Right lung (tissue), 5 donors: ENCODE results near the gene CAMKK2. TPM values are rescaled to one million over a fixed set of nuclear protein-coding genes. Genes with fewer than 3 reads are reported as not detected.

Experiments used
- DNase-seq, 2 donors: peaks; one replicate each; pipeline ENCODE4 v3.0.0-alpha.2; 2013
- polyA plus RNA-seq, 5 donors: library from polyadenylated mRNA; unstranded; fragments of 120-200 nt; gene quantifications; one replicate each; pipeline versions ENCODE4 v1.2.1 to v1.2.3, GENCODE V29; 2013; ENCODE audit warnings: inconsistent platforms in 1 of 5, low replicate concordance in 1 of 5; ENCODE audit not compliant: insufficient read length in 5 of 5, insufficient read depth in 1 of 5

CAMKK2 gene
- polyA plus RNA-seq, 5 donors, result 33.8 to 45.1 (median 39.5) TPM

DNA sequence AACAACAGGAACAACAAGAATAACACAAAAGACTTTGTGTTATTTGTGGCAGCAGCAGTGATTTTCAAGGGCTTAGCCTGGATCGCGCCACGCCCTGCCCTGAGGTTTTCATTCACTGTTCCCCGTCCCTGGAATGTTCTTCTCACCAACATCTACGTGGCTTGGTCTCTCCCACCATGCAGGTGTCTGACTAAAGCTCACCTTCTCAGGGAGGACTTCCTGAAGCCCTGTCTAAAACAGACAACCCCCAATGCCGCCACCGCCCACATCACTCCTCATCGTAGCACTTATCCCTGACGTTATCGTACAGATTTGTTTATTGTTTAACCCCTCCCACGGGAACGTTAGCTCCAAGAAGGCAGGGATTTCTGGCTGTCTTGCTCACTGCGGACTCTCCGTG lies 46.1 kb downstream of the CAMKK2 start:
- no peak for DNase-seq

GRCh38 chr12:121248622-121249021 lies 47.9 kb downstream of the CAMKK2 start:
- no peak for DNase-seq

GRCh38 chr12:121246893-121247557 lies 49.5 kb downstream of the CAMKK2 start:
- DNase-seq, result no peak

DNA sequence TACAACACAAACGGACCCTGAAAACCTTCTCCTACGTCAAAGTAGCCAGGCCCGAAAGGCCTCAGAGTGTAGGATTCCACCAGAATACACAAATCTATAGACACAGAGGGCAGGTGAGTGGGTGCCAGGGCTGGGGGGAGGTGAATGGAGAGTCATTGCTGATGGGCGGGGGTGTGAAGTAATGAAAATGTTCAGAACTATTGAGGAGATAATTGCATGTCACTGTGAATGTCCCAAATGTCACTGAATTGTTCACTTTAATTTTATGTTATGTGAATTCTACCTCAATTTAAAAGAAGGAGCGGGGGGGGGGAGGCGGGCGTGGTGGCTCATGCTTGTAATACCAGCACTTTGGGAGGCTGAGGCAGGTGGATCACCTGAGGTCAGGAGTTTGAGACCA lies 50.6 kb downstream of the CAMKK2 start:
- no peak for DNase-seq

GRCh38 chr12:121245031-121245430 lies 51.5 kb downstream of the CAMKK2 start:
- no peak for DNase-seq

DNA sequence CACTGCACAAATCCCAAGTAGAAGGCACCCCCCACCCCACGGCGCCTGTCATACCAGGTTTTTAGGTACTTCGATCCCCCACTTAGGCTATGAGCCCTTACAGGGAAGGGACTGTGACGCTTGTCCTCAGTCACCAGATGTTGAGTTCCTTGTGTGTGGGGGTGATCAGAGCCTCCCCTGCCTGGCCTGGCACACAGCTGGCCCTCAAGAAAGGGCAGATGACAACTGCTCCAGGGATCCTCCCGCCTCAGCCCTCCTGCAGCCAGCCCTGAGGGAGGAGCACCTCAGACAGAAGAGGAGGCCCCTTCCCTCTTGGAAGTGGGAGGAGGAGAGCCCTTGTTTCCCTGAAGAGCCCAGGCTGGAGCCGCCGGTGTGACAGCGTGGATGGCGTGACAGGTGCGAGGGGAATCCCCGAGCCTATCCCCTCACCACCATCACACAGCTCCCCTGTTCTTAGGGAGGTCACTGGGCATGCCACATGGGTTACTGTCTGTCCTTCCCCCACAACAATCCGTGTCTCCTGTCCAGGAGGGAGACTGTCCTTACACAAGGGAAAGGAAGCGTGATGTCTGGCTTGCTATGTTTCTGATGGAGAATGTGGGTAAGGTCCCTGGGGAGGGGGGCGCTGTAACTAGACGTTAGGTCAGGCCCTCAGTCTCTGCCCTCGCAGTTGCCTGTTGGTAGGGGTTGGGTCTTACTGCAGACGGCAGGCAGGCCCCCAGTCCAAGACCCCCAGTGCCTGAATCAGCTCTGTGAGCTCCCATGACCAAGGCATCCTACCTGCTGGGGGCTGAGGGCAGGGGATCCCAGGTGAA lies 55.1 kb downstream of the CAMKK2 start:
- DNase-seq, result no peak

DNA sequence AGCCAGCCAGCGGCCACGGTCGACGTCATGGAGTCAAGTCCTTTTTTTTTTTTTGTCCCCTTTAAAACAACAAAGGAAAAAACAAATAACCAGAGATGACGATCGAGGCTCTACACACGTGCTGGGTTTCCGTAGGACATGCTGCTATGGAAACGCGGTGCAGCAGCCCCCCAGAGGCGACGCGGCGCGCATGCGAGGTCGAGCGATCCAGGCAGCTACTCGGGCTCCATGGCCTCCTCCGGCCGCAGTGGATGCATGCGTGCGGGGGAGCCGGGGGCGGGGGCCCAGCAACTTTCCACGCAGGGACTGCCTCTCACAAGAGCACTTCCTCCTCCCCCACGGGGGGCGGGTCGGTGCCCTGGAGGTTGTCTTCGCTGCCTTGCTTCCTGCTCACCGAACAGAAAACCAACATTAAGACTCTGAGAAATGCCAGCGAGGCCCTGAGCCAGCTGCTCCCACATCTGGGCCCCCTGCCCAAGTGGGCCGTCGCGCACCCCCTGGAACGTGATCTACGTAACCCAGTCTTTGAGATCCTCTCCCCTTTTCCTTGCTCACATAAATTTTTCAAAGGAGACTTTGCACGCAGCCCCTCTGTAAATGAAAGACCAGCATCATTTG lies 55.9 kb downstream of the CAMKK2 start:
- peak; percentile 35 to 45 for DNase-seq

DNA sequence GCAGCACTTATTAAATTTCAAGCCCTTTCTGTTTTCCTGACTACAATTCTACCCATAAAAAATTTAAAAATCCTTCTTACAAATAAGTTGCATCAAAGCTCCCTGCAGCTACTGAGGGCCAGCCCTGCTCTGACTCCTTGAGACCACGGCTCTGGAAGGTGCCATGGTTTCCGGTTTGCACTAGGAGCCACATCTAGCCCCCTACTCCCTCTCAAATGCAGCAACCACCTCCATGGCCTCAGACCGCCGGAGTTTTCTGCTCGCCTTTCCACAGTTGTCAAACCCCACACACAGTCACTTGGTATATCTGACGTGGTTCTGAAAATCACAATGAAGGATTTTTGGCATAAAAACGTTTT lies 56.5 kb downstream of the CAMKK2 start:
- no peak for DNase-seq

- DNase-seq, result no peak
Observed at GRCh38 chr12:121239351-121240061, 57.0 kb downstream of the CAMKK2 start.

GRCh38 chr12:121238604-121239350 lies 57.7 kb downstream of the CAMKK2 start:
- no peak for DNase-seq

- no peak for DNase-seq
Observed at GRCh38 chr12:121238086-121238485, 58.4 kb downstream of the CAMKK2 start.

DNA sequence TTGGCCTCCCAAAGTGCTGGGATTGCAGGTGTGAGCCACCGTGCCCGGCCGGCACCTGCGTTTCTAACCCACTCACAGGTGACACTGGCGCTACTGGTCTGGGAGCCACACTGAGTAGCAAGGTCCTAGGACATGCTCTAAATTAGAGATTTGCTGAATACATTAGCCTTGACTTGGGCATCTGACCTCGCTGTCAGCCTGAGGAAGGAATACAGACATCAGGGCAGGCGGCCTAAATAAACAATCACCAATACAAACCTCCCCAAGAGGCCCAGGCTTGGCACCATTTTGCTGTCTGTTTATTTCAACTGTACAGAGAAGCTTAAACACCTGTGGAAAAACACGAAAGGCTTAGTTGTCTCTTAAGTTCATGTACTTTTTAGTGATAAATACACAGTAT lies 59.1 kb downstream of the CAMKK2 start:
- no peak for DNase-seq

DNA sequence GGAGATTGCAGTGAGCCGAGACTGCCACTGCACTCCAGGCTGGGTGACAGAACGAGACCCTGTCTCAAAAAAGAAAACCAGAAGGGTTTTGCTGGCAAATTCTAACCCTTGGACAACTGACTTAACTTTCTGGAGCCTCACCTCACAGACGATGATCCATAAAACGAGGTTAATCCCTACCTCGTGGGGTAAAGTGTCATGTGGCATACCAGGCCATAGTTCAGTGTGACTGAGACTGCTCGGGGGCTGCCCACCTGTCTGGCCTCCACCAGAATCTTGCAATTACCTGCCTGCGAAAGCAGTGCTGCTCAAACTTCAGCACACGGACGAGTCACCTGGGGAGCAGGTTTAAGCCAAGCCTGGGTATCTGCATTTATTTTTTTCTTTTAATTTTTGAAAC lies 59.7 kb downstream of the CAMKK2 start:
- DNase-seq, result no peak

GRCh38 chr12:121233628-121234020 lies 62.9 kb downstream of the CAMKK2 start:
- no peak for DNase-seq

GRCh38 chr12:121232977-121233627 lies 63.4 kb downstream of the CAMKK2 start:
- no peak for DNase-seq

GRCh38 chr12:121232163-121232562 lies 64.3 kb downstream of the CAMKK2 start:
- DNase-seq, result no peak

DNA sequence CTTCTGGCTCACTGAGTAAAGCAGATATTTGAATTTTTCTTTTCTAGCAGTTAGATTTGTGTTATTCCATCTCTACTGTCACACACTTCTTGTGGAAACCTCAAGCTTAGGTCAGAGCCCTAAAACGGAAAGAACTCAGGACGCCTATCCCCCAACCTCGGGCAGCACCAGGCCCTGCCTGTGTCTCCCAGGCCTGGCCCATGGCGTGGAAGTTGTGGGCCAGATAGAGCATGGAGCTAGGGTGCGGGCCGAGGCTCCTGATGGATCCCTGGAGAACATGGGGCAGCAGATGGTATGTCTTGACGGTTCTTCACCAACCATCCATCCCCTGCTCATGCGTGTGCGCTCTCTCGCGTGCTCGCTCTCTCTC lies 66.0 kb downstream of the CAMKK2 start:
- no peak for DNase-seq

- peak in 1 of 2 donors; percentile 53 for DNase-seq
Observed at GRCh38 chr12:121229826-121230537, 66.5 kb downstream of the CAMKK2 start.

- no peak for DNase-seq
Observed at GRCh38 chr12:121228919-121229665, 67.4 kb downstream of the CAMKK2 start.

DNA sequence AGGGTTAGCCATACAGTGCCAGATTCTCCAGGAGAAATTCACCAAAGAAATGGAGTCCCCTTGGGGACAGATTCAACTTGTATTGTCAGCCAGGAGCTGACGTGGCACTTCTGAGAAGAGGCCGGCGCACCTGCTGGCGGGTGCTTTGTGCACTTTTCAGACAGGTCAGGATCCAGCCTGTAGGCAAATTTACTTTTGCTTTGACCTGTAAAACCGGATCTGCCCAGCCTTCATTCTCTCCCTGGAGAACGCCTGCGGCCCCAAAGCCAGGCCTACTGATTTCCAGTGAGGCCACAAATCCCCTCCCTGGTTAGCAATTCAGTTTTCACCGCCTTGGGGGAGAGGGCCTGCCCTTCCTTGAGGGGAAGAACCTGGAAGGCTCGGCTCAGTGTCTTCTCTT lies 69.2 kb downstream of the CAMKK2 start:
- peak in 1 of 2 donors; percentile 44 for DNase-seq
